ENCODE measurements around the gene SSR4. TPM values are rescaled to one million over a fixed set of nuclear protein-coding genes. Genes with fewer than 3 reads are reported as not detected.

The SSR4 gene
- total and polyA plus RNA-seq, 2 of the 13 experiments (the other 11 are each of a cell fraction or from before 2014, with no cell fraction given), result 214 to 288 TPM

DNA sequence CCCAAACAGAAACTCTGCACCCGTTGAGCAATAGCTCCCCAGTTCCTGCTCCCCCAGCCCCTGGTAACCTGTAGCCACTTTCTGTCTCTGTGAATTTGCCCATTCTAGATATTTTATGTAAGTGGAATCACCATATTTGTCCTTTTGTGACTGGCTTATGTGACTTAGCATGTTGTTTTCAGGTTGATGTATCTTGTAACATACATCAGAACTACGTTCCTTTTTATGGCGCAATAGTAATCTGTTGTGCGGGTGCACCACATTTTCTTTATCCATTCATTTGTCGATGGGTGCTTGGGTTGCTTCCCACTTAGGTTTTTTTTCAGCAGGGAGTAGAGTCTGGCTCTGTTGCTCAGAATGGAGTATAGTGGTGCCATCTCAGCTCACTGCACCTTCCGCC is 42.5 kb downstream of the SSR4 start (continued):
- TF ChIP-seq, protein P1, sequence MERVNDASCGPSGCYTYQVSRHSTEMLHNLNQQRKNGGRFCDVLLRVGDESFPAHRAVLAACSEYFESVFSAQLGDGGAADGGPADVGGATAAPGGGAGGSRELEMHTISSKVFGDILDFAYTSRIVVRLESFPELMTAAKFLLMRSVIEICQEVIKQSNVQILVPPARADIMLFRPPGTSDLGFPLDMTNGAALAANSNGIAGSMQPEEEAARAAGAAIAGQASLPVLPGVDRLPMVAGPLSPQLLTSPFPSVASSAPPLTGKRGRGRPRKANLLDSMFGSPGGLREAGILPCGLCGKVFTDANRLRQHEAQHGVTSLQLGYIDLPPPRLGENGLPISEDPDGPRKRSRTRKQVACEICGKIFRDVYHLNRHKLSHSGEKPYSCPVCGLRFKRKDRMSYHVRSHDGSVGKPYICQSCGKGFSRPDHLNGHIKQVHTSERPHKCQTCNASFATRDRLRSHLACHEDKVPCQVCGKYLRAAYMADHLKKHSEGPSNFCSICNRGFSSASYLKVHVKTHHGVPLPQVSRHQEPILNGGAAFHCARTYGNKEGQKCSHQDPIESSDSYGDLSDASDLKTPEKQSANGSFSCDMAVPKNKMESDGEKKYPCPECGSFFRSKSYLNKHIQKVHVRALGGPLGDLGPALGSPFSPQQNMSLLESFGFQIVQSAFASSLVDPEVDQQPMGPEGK (CRISPR knock-in tag; IDR thresholded peaks at IDR 0.05), result no peak
- TF ChIP-seq, protein P2, sequence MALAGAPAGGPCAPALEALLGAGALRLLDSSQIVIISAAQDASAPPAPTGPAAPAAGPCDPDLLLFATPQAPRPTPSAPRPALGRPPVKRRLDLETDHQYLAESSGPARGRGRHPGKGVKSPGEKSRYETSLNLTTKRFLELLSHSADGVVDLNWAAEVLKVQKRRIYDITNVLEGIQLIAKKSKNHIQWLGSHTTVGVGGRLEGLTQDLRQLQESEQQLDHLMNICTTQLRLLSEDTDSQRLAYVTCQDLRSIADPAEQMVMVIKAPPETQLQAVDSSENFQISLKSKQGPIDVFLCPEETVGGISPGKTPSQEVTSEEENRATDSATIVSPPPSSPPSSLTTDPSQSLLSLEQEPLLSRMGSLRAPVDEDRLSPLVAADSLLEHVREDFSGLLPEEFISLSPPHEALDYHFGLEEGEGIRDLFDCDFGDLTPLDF (CRISPR knock-in tag; IDR thresholded peaks at IDR 0.05), result no peak
- TF ChIP-seq, protein P3, sequence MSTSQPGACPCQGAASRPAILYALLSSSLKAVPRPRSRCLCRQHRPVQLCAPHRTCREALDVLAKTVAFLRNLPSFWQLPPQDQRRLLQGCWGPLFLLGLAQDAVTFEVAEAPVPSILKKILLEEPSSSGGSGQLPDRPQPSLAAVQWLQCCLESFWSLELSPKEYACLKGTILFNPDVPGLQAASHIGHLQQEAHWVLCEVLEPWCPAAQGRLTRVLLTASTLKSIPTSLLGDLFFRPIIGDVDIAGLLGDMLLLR (CRISPR knock-in tag; IDR thresholded peaks at IDR 0.05), result no peak
- TF ChIP-seq, protein P4, sequence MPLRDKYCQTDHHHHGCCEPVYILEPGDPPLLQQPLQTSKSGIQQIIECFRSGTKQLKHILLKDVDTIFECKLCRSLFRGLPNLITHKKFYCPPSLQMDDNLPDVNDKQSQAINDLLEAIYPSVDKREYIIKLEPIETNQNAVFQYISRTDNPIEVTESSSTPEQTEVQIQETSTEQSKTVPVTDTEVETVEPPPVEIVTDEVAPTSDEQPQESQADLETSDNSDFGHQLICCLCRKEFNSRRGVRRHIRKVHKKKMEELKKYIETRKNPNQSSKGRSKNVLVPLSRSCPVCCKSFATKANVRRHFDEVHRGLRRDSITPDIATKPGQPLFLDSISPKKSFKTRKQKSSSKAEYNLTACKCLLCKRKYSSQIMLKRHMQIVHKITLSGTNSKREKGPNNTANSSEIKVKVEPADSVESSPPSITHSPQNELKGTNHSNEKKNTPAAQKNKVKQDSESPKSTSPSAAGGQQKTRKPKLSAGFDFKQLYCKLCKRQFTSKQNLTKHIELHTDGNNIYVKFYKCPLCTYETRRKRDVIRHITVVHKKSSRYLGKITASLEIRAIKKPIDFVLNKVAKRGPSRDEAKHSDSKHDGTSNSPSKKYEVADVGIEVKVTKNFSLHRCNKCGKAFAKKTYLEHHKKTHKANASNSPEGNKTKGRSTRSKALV (CRISPR knock-in tag; IDR thresholded peaks at IDR 0.05), result no peak
- TF ChIP-seq, protein P5, sequence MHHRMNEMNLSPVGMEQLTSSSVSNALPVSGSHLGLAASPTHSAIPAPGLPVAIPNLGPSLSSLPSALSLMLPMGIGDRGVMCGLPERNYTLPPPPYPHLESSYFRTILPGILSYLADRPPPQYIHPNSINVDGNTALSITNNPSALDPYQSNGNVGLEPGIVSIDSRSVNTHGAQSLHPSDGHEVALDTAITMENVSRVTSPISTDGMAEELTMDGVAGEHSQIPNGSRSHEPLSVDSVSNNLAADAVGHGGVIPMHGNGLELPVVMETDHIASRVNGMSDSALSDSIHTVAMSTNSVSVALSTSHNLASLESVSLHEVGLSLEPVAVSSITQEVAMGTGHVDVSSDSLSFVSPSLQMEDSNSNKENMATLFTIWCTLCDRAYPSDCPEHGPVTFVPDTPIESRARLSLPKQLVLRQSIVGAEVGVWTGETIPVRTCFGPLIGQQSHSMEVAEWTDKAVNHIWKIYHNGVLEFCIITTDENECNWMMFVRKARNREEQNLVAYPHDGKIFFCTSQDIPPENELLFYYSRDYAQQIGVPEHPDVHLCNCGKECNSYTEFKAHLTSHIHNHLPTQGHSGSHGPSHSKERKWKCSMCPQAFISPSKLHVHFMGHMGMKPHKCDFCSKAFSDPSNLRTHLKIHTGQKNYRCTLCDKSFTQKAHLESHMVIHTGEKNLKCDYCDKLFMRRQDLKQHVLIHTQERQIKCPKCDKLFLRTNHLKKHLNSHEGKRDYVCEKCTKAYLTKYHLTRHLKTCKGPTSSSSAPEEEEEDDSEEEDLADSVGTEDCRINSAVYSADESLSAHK (CRISPR knock-in tag; IDR thresholded peaks at IDR 0.05; ENCODE audit: borderline replicate concordance), result no peak
- TF ChIP-seq, protein P6, sequence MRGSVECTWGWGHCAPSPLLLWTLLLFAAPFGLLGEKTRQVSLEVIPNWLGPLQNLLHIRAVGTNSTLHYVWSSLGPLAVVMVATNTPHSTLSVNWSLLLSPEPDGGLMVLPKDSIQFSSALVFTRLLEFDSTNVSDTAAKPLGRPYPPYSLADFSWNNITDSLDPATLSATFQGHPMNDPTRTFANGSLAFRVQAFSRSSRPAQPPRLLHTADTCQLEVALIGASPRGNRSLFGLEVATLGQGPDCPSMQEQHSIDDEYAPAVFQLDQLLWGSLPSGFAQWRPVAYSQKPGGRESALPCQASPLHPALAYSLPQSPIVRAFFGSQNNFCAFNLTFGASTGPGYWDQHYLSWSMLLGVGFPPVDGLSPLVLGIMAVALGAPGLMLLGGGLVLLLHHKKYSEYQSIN (CRISPR knock-in tag; IDR thresholded peaks at IDR 0.05; ENCODE audit: borderline replicate concordance), result no peak
- no peak for TF ChIP-seq HOXA5 (CRISPR knock-in tag; IDR thresholded peaks at IDR 0.05)
